Thyroid gland (tissue), 4 donors: Measurements from ENCODE around the gene EPS15. TPM values are rescaled to one million over a fixed set of nuclear protein-coding genes. Genes with fewer than 3 reads are reported as not detected.

Experiments used
- DNase-seq, 2 donors: peaks; one replicate each; pipeline ENCODE4 v3.0.0-alpha.2; 2019
- H3K27ac ChIP-seq, 3 donors: fragments of 200-600 bp; sonication (generic); 1 replicate in 2 of 3; 2 replicates in 1 of 3; pipeline ENCODE4 v1.5.1; 2016 to 2019; ENCODE audit warnings: mild to moderate bottlenecking in 1 of 3, moderate library complexity in 1 of 3
- H3K27me3 ChIP-seq: fragments of 200-600 bp; sonication (generic); one replicate; pipeline ENCODE4 v1.5.1; 2019
- H3K36me3 ChIP-seq, 2 donors: fragments of 200-600 bp; sonication (generic); one replicate each; pipeline ENCODE4 v1.5.1; 2016 to 2019
- H3K4me1 ChIP-seq, 2 donors: fragments of 200-600 bp; sonication (generic); one replicate each; pipeline ENCODE4 v1.5.1; 2017 to 2019
- H3K4me3 ChIP-seq, 3 donors: fragments of 200-600 bp; sonication (generic); replicated peaks in 1 of 3; 1 replicate in 2 of 3; 2 replicates in 1 of 3; pipeline ENCODE4 v1.5.1; 2016; ENCODE audit warnings: mild to moderate bottlenecking in 1 of 3
- H3K9me3 ChIP-seq: fragments of 200-600 bp; sonication (generic); one replicate; pipeline ENCODE4 v1.5.1; 2017
- POLR2A ChIP-seq, 2 donors: fragments of 450-650 bp; IDR thresholded peaks; one replicate each; pipeline ENCODE4 v1.6.1; 2017; ENCODE audit warnings: antibody characterized with exemption in 2 of 2, mild to moderate bottlenecking in 2 of 2, moderate library complexity in 1 of 2
- WGBS, 2 donors: methylation state at CpG; one replicate each; pipeline ENCODE4 v1.1.5; 2017; 5-methylcytosine and 5-hydroxymethylcytosine counted together
- intact Hi-C: fragments of 100-400 bp; cut with DNase I; formaldehyde crosslinking; loops from one replicate; pipeline ENCODE4 v1.15.1; 2023
- total RNA-seq, 4 donors: library from RNA; depleted of rRNA; stranded (reverse); fragments of >200 nt; gene quantifications; one replicate each; pipeline ENCODE4 v1.2.3, GENCODE V29; 2016
- TF ChIP-seq, protein P1 (sequence below), 6 experiments: fragments of 200-600 bp in 3 of 6; fragments of 450-650 bp in 3 of 6; sonication (generic) in 3 of 6; IDR thresholded peaks; one replicate each; pipeline ENCODE4 v1.5.1; 2016 to 2019; ENCODE audit warnings: antibody characterized with exemption in 6 of 6, mild to moderate bottlenecking in 2 of 6, inconsistent platforms in 1 of 6, moderate library complexity in 1 of 6

EPS15 gene
- total RNA-seq, 4 donors from 2014 or later, result 88.0 to 128 (median 102) TPM

DNA sequence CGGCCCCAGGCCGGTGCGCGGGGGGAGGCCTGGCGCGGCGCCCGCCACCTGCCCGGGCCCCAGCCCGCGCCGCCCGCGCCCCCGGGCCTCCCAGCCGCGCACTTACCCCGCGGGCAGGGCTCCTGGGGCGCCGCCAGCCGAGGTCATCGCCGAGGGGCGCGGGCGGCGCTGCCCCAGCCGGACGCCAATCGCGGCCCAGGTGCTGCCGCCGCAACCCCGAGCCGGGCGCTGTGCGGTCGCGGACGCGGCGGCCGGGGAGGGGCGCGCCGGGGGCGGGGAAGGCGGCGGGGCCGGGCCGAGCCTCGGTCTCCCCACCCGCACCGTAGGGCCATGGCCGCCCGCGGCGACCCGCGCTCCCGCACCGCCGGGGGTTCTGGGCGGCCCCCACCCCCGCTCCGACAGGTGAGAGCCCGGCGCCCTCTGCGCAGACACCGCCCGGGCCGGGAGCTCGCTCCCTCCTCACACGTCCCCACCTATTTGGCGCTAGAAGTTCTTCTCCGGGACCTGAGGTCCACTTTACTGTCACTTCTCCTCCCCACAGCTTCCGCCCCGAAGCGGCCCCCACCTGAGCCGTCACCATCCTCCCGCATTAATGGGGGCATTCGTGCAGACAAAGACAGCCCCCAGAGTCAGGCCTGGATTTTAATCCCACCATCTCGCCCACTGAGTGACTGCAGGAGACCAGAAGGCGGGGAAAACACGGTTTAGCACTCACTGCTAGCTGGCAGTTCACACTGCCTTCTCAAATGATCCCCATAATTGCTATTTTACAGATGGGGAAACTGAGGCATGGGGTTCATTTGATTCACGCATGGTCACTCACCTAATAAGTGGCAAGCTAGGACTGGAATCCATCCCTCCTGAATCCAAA lies 188.5 kb downstream of the EPS15 start, which contains the start of gene TTC39A:
Gene TTC39A, minus strand, starts transcription at position 232 of the 871 bp plus-strand sequence. Its CDS starts 85 bp downstream, at position 147.
- DNase-seq, result peak; percentile 32 to 44
- intact Hi-C loops, result no loop called here
- Histone ChIP-seq H3K4me1 (peaks cover 17 to 19% of the 10 kb centered on the region in 2 donors), H3K27me3 (no peaks in the 10 kb centered on the region), H3K36me3 (no peaks in the 10 kb centered on the region), H3K9me3 (no peaks in the 10 kb centered on the region), H3K27ac (peak within 1 kb of the TSS; percentile 37 to 72 (median 67)), H3K4me3 (peak within 1 kb of the TSS; percentile 3 to 44 (median 27))
- 11 to 22% methylated on average over 11 to 22 of the region's 87 CpGs for WGBS, 2 donors
- TF ChIP-seq, protein P1, sequence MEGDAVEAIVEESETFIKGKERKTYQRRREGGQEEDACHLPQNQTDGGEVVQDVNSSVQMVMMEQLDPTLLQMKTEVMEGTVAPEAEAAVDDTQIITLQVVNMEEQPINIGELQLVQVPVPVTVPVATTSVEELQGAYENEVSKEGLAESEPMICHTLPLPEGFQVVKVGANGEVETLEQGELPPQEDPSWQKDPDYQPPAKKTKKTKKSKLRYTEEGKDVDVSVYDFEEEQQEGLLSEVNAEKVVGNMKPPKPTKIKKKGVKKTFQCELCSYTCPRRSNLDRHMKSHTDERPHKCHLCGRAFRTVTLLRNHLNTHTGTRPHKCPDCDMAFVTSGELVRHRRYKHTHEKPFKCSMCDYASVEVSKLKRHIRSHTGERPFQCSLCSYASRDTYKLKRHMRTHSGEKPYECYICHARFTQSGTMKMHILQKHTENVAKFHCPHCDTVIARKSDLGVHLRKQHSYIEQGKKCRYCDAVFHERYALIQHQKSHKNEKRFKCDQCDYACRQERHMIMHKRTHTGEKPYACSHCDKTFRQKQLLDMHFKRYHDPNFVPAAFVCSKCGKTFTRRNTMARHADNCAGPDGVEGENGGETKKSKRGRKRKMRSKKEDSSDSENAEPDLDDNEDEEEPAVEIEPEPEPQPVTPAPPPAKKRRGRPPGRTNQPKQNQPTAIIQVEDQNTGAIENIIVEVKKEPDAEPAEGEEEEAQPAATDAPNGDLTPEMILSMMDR (IDR thresholded peaks at IDR 0.05), result no peak
- TF ChIP-seq POLR2A (IDR thresholded peaks at IDR 0.05), result peak in 1 of 2 donors; percentile 23

DNA sequence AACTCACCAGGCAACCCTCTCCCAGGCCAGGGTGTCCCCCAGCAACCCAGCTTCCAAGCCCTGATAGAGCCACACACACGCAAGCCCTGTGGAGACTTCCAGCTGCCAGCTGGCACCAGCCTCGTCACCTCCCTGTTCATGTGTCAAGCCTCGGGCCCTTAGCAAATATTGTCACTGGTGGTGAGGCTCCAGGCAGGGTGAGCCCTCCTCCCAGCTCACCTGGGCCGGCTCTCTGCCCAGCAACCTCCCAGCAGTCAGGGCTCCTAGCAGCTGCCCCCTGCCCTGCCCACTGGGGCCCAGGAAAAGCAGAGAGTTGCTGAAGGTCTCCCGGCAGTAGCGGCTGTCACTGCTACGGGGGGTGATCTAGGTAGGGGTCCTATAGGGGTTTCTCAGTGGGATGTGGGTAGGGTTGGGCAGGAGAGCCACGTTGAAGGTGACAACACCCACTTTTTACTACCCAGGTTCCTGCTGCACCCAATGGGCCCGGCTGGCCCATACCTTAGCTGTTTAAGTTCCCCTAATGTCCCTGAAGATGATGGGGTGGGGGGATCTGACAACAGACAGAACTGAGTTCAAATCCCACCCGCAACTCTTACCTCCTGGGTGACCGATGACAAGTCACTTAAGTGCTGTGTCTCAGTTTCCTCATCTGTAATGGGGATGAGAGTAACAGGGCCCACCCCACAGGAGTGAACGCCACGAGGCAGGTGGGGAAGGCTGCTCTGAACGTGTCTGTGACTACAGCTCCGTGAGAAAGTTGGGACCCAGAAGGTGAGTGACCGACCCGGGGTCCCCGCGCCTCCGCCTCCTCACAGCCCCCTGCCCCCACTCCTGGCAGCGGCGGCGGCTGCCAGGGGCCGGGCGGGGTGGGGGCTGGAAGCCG lies 189.4 kb downstream of the EPS15 start:
- H3K4me3 ChIP-seq, result peak overlapping the region in 1 of 3 donors; percentile 10
- H3K27ac ChIP-seq, result peak overlapping the region; percentile 37 to 70 (median 67)
- no peaks in the 10 kb centered on the region for H3K9me3 ChIP-seq
- H3K36me3 ChIP-seq, result no peaks in the 10 kb centered on the region
- peak in 1 of 2 donors; percentile 78 for TF ChIP-seq POLR2A (IDR thresholded peaks at IDR 0.05)
- TF ChIP-seq, protein P1 (IDR thresholded peaks at IDR 0.05), result no peak
- peaks cover 17 to 19% of the 10 kb centered on the region in 2 donors for H3K4me1 ChIP-seq
- no peaks in the 10 kb centered on the region for H3K27me3 ChIP-seq
- intact Hi-C loops, result no loop called here
- WGBS, 2 donors, result 42 to 73% methylated on average over 5 to 14 of the region's 26 CpGs
- DNase-seq, result peak; percentile 87 to 88

DNA sequence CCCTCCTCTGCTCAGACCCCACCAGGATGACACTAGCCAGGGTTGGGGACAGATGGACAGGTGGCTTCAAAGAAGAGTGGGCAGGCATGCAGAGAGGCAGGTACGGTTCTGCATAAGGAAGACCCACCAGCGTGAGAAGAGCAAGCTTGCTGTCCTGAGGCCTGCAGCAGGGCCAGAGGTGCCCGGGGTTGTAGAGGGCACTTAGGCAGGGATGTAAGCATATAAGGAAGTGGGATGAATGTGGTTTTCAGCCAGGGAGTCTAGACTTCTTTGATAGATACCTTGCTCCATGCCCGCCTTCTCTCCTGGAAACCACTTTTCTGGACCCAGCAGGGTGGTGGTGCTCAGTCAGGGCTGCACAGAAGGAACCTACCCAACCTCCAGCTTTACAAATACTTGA lies 190.1 kb downstream of the EPS15 start:
- H3K4me3 ChIP-seq, result no peak overlapping the region
- 91 to 93% methylated on average over 4 of the region's 4 CpGs for WGBS, 2 donors
- TF ChIP-seq, protein P1 (IDR thresholded peaks at IDR 0.05), result no peak
- no peaks in the 10 kb centered on the region for H3K36me3 ChIP-seq
- no peaks in the 10 kb centered on the region for H3K9me3 ChIP-seq
- H3K27ac ChIP-seq, result peak overlapping the region; percentile 37 to 70 (median 67)
- intact Hi-C loops, result no loop called here
- DNase-seq, result no peak
- peaks cover 17 to 19% of the 10 kb centered on the region in 2 donors for H3K4me1 ChIP-seq
- no peaks in the 10 kb centered on the region for H3K27me3 ChIP-seq

DNA sequence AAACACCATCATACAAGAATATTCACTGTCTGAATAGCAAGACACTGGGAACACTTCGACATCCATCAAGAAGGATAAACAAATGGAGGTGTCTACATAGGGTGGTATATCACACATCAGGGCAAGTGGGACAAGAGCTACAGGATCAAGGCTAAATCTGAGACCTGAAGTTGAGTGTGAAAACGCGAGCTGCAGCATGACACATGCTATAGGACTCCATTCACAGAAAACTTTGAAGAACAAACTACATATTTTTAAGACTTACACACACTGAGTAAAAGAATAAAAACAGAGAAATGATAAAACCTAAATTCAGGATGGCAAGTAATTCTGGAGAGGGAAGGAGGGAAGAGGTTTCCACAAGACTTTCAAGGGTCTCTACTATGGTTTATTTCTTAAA lies 190.8 kb downstream of the EPS15 start:
- H3K27ac ChIP-seq, result no peak overlapping the region
- WGBS, 2 donors, result 92 to 96% methylated on average over 3 of the region's 3 CpGs
- TF ChIP-seq, protein P1 (IDR thresholded peaks at IDR 0.05), result no peak
- TF ChIP-seq POLR2A (IDR thresholded peaks at IDR 0.05), result no peak
- H3K36me3 ChIP-seq, result no peaks in the 10 kb centered on the region
- no peaks in the 10 kb centered on the region for H3K27me3 ChIP-seq
- no peak for DNase-seq
- no peaks in the 10 kb centered on the region for H3K9me3 ChIP-seq
- no peak overlapping the region for H3K4me3 ChIP-seq
- intact Hi-C loops, result no loop called here
- peaks cover 19% of the 10 kb centered on the region in 2 donors for H3K4me1 ChIP-seq
